ELR (cell line): ENCODE data around the gene ZNF618.
"Not testable (repeated sequence)": the region's sequence is repeated elsewhere in the genome, so short reads cannot be mapped to it uniquely, and the experiment has no call there.

Source experiments
- DNase-seq: peaks from one replicate; pipeline ENCODE4 v3.0.0-alpha.2; 2015; ENCODE audit warnings: low read depth

ZNF618 gene

GRCh38 chr9:114037961-114038723, 162.0 kb downstream of the ZNF618 start:
- no peak for DNase-seq

GRCh38 chr9:114038724-114039313, 162.7 kb downstream of the ZNF618 start:
- no peak for DNase-seq

- no peak for DNase-seq
Measured at GRCh38 chr9:114039484-114039883, 163.4 kb downstream of the ZNF618 start.

GRCh38 chr9:114043660-114044059, 167.6 kb downstream of the ZNF618 start:
- DNase-seq = not testable (repeated sequence)

GRCh38 chr9:114046237-114046755, 170.2 kb downstream of the ZNF618 start:
- DNase-seq = no peak

GRCh38 chr9:114046875-114047274, 170.8 kb downstream of the ZNF618 start:
- peak; percentile 52 for DNase-seq

- peak; percentile 31 for DNase-seq
Measured at GRCh38 chr9:114047717-114048116, 171.6 kb downstream of the ZNF618 start.

- DNase-seq = no peak
Measured at GRCh38 chr9:114048533-114049415, 172.7 kb downstream of the ZNF618 start.

GRCh38 chr9:114049441-114050225, 173.5 kb downstream of the ZNF618 start:
- DNase-seq = no peak

- no peak for DNase-seq
Measured at GRCh38 chr9:114050226-114050568, 174.1 kb downstream of the ZNF618 start.

- DNase-seq = no peak
Measured at GRCh38 chr9:114050646-114051045, 174.5 kb downstream of the ZNF618 start.

- DNase-seq = no peak
Measured at GRCh38 chr9:114051281-114051680, 175.2 kb downstream of the ZNF618 start.

- DNase-seq = no peak
Measured at GRCh38 chr9:114051706-114052105, 175.6 kb downstream of the ZNF618 start.

- no peak for DNase-seq
Measured at GRCh38 chr9:114053246-114054005, 177.3 kb downstream of the ZNF618 start.

GRCh38 chr9:114054191-114054690, 178.1 kb downstream of the ZNF618 start:
- DNase-seq = no peak

GRCh38 chr9:114055061-114055460, 179.0 kb downstream of the ZNF618 start:
- DNase-seq = no peak

GRCh38 chr9:114055894-114056293, 179.8 kb downstream of the ZNF618 start:
- no peak for DNase-seq

GRCh38 chr9:114056527-114056926, 180.4 kb downstream of the ZNF618 start:
- no peak for DNase-seq

GRCh38 chr9:114057161-114057885, 181.2 kb downstream of the ZNF618 start:
- DNase-seq = no peak

- no peak for DNase-seq
Measured at GRCh38 chr9:114058688-114059046, 182.6 kb downstream of the ZNF618 start.
